ENCODE measurements around the gene SART3.
"Not testable (repeated sequence)": the region's sequence is repeated elsewhere in the genome, so short reads cannot be mapped to it uniquely, and the experiment has no call there.

The SART3 gene

GRCh38 chr12:108597559-108598471, 36.8 kb upstream of the SART3 start, which contains the start of gene TMEM119:
TSS of gene TMEM119 (minus strand) at chr12:108598084. CDS start at chr12:108592383, 5,701 bp downstream.
- in situ Hi-C loops (cut with MboI; ENCODE audit: low sequenced_read_pairs) = no loop called here

GRCh38 chr12:108596854-108597558, 36.0 kb upstream of the SART3 start:
- in situ Hi-C loops (cut with MboI; ENCODE audit: low sequenced_read_pairs) = no loop called here

- in situ Hi-C loops (cut with MboI; ENCODE audit: low sequenced_read_pairs) = no loop called here
Observed at GRCh38 chr12:108595711-108596647, 35.0 kb upstream of the SART3 start.

- in situ Hi-C loops (cut with MboI; ENCODE audit: low sequenced_read_pairs) = no loop called here
Observed at GRCh38 chr12:108594960-108595710, 34.2 kb upstream of the SART3 start.

- in situ Hi-C loops (cut with MboI; ENCODE audit: low sequenced_read_pairs) = no loop called here
Observed at GRCh38 chr12:108594323-108594903, 33.4 kb upstream of the SART3 start.

- in situ Hi-C loops (cut with MboI; ENCODE audit: low sequenced_read_pairs) = no loop called here
Observed at GRCh38 chr12:108592033-108592909, 31.3 kb upstream of the SART3 start.

- in situ Hi-C loops (cut with MboI; ENCODE audit: low sequenced_read_pairs) = no loop called here
Observed at GRCh38 chr12:108591267-108591980, 30.5 kb upstream of the SART3 start.

- in situ Hi-C loops (cut with MboI; ENCODE audit: low sequenced_read_pairs) = not testable (repeated sequence)
Observed at GRCh38 chr12:108590463-108590862, 29.5 kb upstream of the SART3 start.

- in situ Hi-C loops (cut with MboI; ENCODE audit: low sequenced_read_pairs) = no loop called here
Observed at GRCh38 chr12:108589840-108590229, 28.9 kb upstream of the SART3 start.

GRCh38 chr12:108589028-108589839, 28.3 kb upstream of the SART3 start:
- in situ Hi-C loops (cut with MboI; ENCODE audit: low sequenced_read_pairs) = no loop called here

- in situ Hi-C loops (cut with MboI; ENCODE audit: low sequenced_read_pairs) = no loop called here
Observed at GRCh38 chr12:108587826-108588225, 26.9 kb upstream of the SART3 start.

- in situ Hi-C loops (cut with MboI; ENCODE audit: low sequenced_read_pairs) = no loop called here
Observed at GRCh38 chr12:108586306-108586705, 25.3 kb upstream of the SART3 start.

GRCh38 chr12:108585864-108586263, 24.9 kb upstream of the SART3 start:
- in situ Hi-C loops (cut with MboI; ENCODE audit: low sequenced_read_pairs) = no loop called here

- in situ Hi-C loops (cut with MboI; ENCODE audit: low sequenced_read_pairs) = no loop called here
Observed at GRCh38 chr12:108584456-108585065, 23.6 kb upstream of the SART3 start.

- in situ Hi-C loops (cut with MboI; ENCODE audit: low sequenced_read_pairs) = no loop called here
Observed at GRCh38 chr12:108583991-108584390, 23.0 kb upstream of the SART3 start.

GRCh38 chr12:108582978-108583770, 22.2 kb upstream of the SART3 start:
- in situ Hi-C loops (cut with MboI; ENCODE audit: low sequenced_read_pairs) = no loop called here

Data from HL-60/S4 (cell line).